Muscle layer of colon (tissue), 2 donors: Measurements from ENCODE around the gene PRR18.

Source experiments
- H3K27ac ChIP-seq: one replicate; pipeline ENCODE4 v1.7.0; 2013; ENCODE audit warnings: low read depth, mild to moderate bottlenecking, low read length, moderate library complexity
- H3K27me3 ChIP-seq, 2 donors: one replicate each; pipeline ENCODE4 v1.7.0; 2013; ENCODE audit warnings: low read length in 2 of 2, mild to moderate bottlenecking in 2 of 2; ENCODE audit not compliant: insufficient read depth in 2 of 2, control insufficient read depth in 1 of 2
- H3K36me3 ChIP-seq: one replicate; pipeline ENCODE4 v1.7.0; 2013; ENCODE audit warnings: mild to moderate bottlenecking, low read length; ENCODE audit not compliant: insufficient read depth
- H3K4me1 ChIP-seq: one replicate; pipeline ENCODE4 v1.7.0; 2013; ENCODE audit warnings: mild to moderate bottlenecking, low read length; ENCODE audit not compliant: insufficient read depth
- H3K4me3 ChIP-seq, 2 donors: one replicate each; pipeline ENCODE4 v1.7.0; 2013; ENCODE audit warnings: low read length in 2 of 2, low read depth in 1 of 2, mild to moderate bottlenecking in 1 of 2, moderate library complexity in 1 of 2
- H3K9ac ChIP-seq: one replicate; pipeline ENCODE4 v1.7.0; 2013; ENCODE audit warnings: low read length
- H3K9me3 ChIP-seq: one replicate; pipeline ENCODE4 v1.7.0; 2013; ENCODE audit warnings: mild to moderate bottlenecking, low read length
- donor health status: abdominal sarcoma.
- donor health status: Adenocarcinoma of cecum.

PRR18 gene

DNA sequence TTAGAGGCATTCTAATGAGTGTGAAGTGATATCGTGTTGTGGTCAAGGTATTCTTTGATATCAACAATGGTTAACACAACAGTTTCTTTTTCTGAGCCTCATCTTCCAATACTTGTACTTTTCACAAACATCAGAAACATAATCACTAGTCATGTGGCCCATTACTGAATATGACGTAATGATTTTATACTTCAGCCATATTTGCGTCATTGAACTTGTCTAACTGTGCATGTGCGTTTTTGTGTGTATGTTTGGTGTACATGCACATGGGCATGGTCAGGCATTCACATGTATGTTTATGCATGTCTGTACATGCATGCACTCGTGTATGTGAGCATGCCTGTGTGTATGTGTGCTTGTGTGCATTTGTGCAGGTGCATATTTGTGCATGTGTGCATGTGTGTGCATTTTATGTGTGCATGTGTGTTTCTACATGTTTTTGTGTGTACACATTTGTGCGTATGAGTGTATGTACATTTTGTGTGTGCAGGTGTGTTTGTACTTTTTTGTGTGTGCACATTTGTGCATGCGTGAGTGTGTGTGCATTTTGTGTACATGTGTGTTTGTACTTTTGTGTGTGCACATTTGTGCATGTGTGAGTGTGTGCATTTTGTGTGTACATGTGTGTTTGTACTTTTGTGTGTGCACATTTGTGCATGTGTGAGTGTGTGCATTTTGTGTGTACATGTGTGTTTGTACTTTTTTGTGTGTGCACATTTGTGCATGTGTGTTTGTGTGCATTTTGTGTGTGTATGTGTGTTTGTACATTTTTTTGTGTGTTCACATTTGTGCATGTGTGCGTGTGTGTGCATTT, 29.4 kb downstream of the PRR18 start:
- no peak overlapping the region for H3K27ac ChIP-seq
- H3K9ac ChIP-seq = no peak overlapping the region
- H3K27me3 ChIP-seq = peaks cover 0 to 5% of the 10 kb centered on the region in 2 donors
- H3K4me3 ChIP-seq = no peak overlapping the region
- H3K36me3 ChIP-seq = no peaks in the 10 kb centered on the region
- H3K9me3 ChIP-seq = no peaks in the 10 kb centered on the region
- peaks cover 16% of the 10 kb centered on the region for H3K4me1 ChIP-seq

DNA sequence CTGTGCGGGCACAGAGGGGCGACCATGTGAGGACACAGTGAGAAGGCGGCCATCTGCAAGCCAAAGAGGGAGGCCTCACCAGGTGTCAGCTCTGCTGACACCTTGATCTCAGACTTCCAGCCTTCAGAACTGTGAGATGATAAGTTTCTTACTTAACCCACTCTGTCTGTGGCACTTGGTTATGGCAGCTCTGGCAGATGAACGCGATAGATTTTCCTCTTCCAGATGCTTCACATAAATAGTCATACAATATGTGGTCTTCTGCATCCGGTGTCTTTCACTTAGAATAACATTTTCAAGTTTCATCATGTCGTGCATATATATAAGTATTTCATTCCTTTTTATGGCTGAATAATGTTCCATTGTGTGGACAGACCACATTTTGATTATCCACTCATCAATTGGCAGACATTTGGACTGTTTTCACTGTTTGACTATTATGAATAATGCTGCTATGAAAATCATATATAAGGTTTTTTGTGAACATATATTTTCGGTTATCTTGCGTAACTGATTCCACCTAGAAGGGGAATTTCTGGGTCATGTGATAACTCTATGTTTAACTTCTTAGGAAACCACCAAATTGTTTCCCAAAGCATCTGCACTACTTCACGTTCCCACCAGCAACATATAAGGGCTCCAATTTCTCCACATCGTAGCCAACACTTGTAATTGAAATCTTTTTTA, 30.2 kb downstream of the PRR18 start:
- Histone ChIP-seq H3K9me3 (no peaks in the 10 kb centered on the region), H3K9ac (no peak overlapping the region), H3K27me3 (peaks cover 0 to 5% of the 10 kb centered on the region in 2 donors), H3K4me3 (no peak overlapping the region), H3K36me3 (no peaks in the 10 kb centered on the region), H3K27ac (no peak overlapping the region), H3K4me1 (peaks cover 16% of the 10 kb centered on the region)

DNA sequence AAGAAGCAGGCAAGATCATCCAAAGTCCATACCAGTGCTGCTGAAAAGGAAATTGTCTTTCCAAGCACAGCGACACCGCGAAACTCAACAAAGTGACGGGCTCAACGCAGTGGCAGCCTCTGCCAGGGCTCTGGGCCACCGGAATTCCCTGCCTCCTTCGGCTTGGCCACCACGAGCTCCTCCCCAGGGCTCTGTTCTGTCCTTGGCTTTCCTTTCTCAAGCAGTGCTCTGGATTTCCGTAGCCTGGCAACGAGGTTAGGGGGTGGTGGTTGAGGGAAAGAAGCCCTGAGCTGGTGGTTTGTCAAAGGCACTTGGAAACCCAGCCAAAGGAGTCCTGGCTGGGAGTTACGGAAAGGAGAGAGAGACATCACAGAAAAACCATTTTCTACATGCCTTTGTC, 31.2 kb downstream of the PRR18 start:
- H3K4me1 ChIP-seq = peaks cover 16% of the 10 kb centered on the region
- H3K27ac ChIP-seq = no peak overlapping the region
- peak overlapping the region in 1 of 2 donors; percentile 12 for H3K4me3 ChIP-seq
- H3K27me3 ChIP-seq = peaks cover 0 to 5% of the 10 kb centered on the region in 2 donors
- no peaks in the 10 kb centered on the region for H3K36me3 ChIP-seq
- no peak overlapping the region for H3K9ac ChIP-seq
- no peaks in the 10 kb centered on the region for H3K9me3 ChIP-seq

DNA sequence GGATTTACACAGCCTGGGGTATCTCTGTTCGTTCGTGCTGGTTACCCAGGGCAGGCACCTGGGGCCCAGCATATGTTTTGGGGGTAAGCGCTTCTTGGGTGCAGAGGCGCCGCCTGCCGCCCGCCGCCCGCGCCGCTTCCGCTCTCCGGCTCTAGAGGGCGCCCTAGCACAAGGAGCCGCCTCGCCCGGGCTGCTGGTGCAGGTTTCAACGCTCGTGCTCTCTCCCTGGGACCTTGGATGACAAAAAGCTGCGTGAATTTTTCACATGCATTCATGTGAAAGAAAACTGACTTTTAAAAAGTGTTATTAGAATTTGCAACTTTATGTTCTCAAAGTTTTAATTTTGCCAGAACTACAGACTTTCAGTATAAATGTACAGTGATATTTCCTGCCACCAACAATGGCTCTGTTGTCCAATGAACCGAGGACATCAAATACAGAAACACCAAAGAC, 32.5 kb downstream of the PRR18 start:
- Histone ChIP-seq H3K36me3 (no peaks in the 10 kb centered on the region), H3K27ac (no peak overlapping the region), H3K9me3 (no peaks in the 10 kb centered on the region), H3K27me3 (peaks cover 0 to 12% of the 10 kb centered on the region in 2 donors), H3K9ac (no peak overlapping the region), H3K4me1 (peaks cover 16% of the 10 kb centered on the region), H3K4me3 (no peak overlapping the region)

DNA sequence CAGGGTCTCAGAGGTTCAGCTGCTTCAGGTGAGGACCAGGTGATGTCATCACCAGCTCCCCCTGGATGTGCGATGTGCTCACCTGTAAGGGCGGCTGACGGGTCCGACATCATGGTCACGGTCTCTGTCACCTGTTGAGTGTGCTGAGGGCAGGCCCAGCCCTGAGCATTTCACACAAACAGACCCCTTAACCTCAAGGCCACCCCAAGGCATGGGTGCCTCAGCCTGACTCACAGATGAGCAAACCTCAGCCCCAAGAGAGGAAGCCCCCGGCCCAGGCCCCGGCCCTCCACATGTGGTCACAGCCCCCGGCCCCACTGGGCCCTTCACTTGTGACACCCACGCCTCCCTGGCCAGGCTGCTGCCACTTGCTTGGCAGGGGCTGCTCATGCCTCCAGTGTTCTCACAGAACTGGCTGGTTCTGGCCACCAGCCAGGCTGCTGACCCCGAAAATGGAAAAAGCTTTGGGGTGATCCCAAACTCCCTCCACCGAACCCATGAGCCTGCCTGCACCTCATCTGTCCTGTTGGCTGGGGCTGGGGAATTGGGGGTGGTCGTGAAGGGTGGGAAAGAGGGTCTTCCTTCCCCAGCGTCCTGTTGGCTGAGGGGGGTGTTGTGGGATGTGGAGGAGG, 33.3 kb downstream of the PRR18 start:
- no peak overlapping the region for H3K27ac ChIP-seq
- no peaks in the 10 kb centered on the region for H3K9me3 ChIP-seq
- H3K36me3 ChIP-seq = no peaks in the 10 kb centered on the region
- no peak overlapping the region for H3K9ac ChIP-seq
- no peak overlapping the region for H3K4me3 ChIP-seq
- peaks cover 16% of the 10 kb centered on the region for H3K4me1 ChIP-seq
- peaks cover 0 to 16% of the 10 kb centered on the region in 2 donors for H3K27me3 ChIP-seq

DNA sequence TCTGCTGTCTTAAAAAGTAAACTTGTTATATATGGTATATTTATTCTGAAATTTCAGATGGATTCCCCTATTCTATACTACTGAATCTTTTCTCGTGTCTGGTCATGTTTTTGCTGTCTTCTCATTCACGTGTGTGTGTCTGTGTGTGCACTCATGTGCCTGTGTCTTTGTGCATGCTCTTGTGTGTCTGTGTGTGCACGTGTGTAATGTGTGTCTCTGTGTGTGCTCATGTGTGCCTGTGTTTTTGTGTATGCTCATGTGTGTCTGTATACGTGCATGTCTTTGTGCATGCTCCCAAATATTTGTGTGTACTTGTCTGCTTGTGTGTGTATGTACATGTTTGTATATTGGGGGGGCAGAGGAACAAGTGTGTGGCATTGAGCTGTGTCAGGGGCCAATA, 34.0 kb downstream of the PRR18 start:
- Histone ChIP-seq H3K36me3 (no peaks in the 10 kb centered on the region), H3K9me3 (no peaks in the 10 kb centered on the region), H3K4me3 (no peak overlapping the region), H3K27me3 (peaks cover 0 to 19% of the 10 kb centered on the region in 2 donors), H3K27ac (no peak overlapping the region), H3K4me1 (peaks cover 16% of the 10 kb centered on the region), H3K9ac (no peak overlapping the region)

DNA sequence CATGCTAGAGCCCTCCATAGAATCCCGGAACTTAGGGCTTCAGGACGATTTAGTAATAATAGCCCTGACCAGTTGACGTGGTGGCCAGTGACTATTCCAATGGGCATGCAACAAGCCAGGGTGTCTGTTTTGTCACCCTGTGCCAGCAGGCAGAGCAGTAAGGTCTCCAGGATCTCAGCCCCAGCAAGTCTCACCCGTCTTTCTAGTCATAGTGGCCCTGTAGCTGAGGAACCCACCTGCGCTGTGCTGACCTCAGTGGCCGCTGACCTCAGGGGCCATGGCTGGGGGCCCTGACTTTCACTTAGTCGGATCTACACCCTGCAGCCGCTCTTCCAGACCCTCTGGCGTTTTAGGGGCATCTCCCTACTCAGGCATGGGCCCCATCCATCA, 36.8 kb downstream of the PRR18 start:
- Histone ChIP-seq H3K36me3 (no peaks in the 10 kb centered on the region), H3K4me3 (no peak overlapping the region), H3K9me3 (no peaks in the 10 kb centered on the region), H3K27me3 (peaks cover 0 to 19% of the 10 kb centered on the region in 2 donors), H3K27ac (no peak overlapping the region), H3K4me1 (peaks cover 3% of the 10 kb centered on the region), H3K9ac (no peak overlapping the region)

DNA sequence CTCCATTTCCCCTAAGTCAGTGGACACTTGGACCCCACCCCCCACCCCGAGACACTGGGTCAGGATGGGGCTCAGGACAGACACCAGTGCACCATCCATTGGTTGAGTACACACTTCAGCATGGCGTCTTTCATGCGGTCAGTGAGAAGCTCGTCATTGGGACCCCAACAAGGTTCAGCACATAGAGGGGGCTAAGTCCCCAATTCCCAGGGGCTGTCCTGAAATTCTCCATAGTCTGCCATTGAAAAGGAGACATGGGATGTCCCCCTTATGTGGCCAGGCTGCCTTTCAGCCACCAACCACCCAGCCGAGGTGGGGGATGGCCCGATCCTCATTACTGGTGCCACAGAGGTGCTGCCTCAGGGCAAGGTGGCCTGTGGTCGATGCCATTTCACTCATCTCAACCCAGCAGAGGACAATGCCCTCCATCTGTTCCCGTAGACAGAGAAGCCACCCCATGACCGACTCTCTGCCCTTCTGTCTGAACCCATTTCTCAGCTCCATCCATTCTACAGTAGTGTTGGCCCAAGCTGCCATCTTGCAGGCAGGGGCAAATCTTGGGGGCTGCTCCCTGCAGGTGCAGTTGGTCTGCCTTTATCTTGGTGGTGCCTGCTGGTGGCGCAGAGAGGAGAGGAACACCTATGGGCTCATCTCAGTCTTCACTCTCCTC, 37.4 kb downstream of the PRR18 start:
- peaks cover 0 to 19% of the 10 kb centered on the region in 2 donors for H3K27me3 ChIP-seq

DNA sequence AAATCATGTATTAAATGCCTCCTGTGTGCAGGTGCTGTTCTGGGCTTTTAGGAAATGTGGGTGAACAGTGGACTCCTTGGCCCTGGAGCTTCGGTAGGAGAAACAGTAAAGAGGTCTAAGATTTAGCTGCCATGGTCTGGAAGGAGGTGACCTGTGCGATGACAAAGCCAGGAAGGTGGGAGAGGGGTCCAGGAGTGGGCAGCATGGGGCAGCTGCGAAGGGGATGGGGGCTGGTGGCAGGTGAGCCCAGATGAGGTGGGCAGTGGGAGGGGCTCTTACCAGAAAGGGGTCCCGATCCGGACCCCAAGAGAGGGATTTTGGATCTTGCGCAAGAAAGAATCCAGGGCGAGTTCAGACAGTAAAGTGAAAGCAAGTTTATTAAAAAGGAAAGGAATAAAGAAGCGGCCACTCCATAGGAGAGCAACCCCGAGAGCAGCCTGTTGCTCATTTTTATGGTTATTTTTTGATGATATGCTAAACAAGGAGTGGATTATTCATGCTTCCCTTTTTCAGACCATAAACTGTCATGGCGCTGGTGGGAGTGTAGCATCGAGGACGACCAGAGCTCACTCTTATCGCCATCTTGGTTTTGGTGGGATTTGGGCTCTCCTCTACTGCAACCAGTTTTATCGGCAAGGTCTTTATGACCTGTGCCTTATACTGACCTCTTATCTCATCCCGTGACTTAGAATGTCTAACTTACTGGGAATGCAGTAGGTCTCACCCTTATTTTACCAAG, 38.7 kb downstream of the PRR18 start:
- H3K9ac ChIP-seq = no peak overlapping the region
- H3K27me3 ChIP-seq = peaks cover 0 to 14% of the 10 kb centered on the region in 2 donors
- H3K27ac ChIP-seq = no peak overlapping the region
- H3K4me1 ChIP-seq = no peaks in the 10 kb centered on the region
- no peak overlapping the region for H3K4me3 ChIP-seq
- no peaks in the 10 kb centered on the region for H3K36me3 ChIP-seq
- no peaks in the 10 kb centered on the region for H3K9me3 ChIP-seq

More for the DNA sequence above, 37.4 kb downstream of the PRR18 start:
- no peaks in the 10 kb centered on the region for H3K4me1 ChIP-seq
- H3K9ac ChIP-seq = no peak overlapping the region
- no peaks in the 10 kb centered on the region for H3K36me3 ChIP-seq
- H3K27ac ChIP-seq = no peak overlapping the region
- no peak overlapping the region for H3K4me3 ChIP-seq
- H3K9me3 ChIP-seq = no peaks in the 10 kb centered on the region

DNA sequence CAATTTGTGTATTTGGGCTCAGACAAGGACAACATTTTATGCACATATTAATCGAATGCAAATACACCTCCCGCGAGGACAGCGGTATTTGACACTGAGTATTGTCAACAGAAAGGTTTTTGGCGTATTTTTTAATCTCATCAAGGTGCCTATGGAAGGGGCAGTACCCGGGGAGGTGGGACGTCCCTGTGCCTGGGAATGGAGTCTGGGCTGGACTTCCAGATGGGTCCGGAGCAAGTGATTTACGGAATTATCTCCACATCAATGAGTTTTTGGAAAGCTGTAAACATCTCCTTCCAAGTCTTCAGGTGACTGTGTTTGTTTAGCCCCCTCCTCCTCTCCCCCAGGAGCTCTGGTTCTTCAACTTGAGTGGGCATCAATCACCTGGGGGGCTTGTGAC, 39.8 kb downstream of the PRR18 start:
- no peak overlapping the region for H3K4me3 ChIP-seq
- peaks cover 0 to 14% of the 10 kb centered on the region in 2 donors for H3K27me3 ChIP-seq
- no peaks in the 10 kb centered on the region for H3K4me1 ChIP-seq
- H3K36me3 ChIP-seq = no peaks in the 10 kb centered on the region
- H3K9ac ChIP-seq = no peak overlapping the region
- no peaks in the 10 kb centered on the region for H3K9me3 ChIP-seq
- no peak overlapping the region for H3K27ac ChIP-seq
